Vagina (tissue), 2 donors: ENCODE measurements around the gene MYO7A. TPM values are rescaled to one million over a fixed set of nuclear protein-coding genes. Genes with fewer than 3 reads are reported as not detected.

Source experiments
- DNase-seq, 2 donors: peaks; one replicate each; pipeline ENCODE4 v3.0.0-alpha.2; 2017; ENCODE audit errors: extremely low spot score in 2 of 2
- H3K27ac ChIP-seq: fragments of 200-600 bp; sonication (generic); one replicate; pipeline ENCODE4 v1.5.1; 2019
- H3K27me3 ChIP-seq: fragments of 200-600 bp; sonication (generic); one replicate; pipeline ENCODE4 v1.5.1; 2019
- H3K36me3 ChIP-seq, 2 donors: fragments of 200-600 bp; sonication (generic); one replicate each; pipeline ENCODE4 v1.5.1; 2017 to 2019
- H3K4me1 ChIP-seq: fragments of 200-600 bp; sonication (generic); one replicate; pipeline ENCODE4 v1.5.1; 2019
- H3K4me3 ChIP-seq, 2 donors: fragments of 200-600 bp; sonication (generic); 1 replicate in 1 of 2; 2 replicates in 1 of 2; pipeline ENCODE4 v1.5.1; 2016 to 2019
- H3K9me3 ChIP-seq: fragments of 200-600 bp; sonication (generic); one replicate; pipeline ENCODE4 v1.5.1; 2019
- CTCF ChIP-seq, 3 experiments: fragments of 450-650 bp in 2 of 3; fragments of 200-600 bp in 1 of 3; sonication (generic) in 1 of 3; IDR thresholded peaks; one replicate each; pipeline ENCODE4 v1.5.1; 2017 to 2019; ENCODE audit warnings: antibody characterized with exemption in 3 of 3, mild to moderate bottlenecking in 2 of 3, moderate library complexity in 2 of 3
- POLR2A ChIP-seq, 2 donors: fragments of 450-650 bp; IDR thresholded peaks; one replicate each; pipeline ENCODE4 v1.6.1; 2017; ENCODE audit warnings: antibody characterized with exemption in 2 of 2, mild to moderate bottlenecking in 2 of 2, moderate library complexity in 2 of 2
- POLR2AphosphoS5 ChIP-seq, 2 donors: sonication (generic); formaldehyde crosslinking; IDR thresholded peaks; one replicate each; pipeline ENCODE4 v1.9.0; 2017; ENCODE audit warnings: antibody characterized with exemption in 2 of 2, mild to moderate bottlenecking in 2 of 2, low read depth in 1 of 2; ENCODE audit not compliant: insufficient read depth in 1 of 2
- intact Hi-C: fragments of 100-400 bp; cut with DNase I; formaldehyde crosslinking; loops from one replicate; pipeline ENCODE4 v1.15.1; 2023
- total RNA-seq: library from RNA; depleted of rRNA; stranded (reverse); fragments of >200 nt; gene quantifications from one replicate; pipeline ENCODE4 v1.2.3, GENCODE V29; 2016

MYO7A gene
- total RNA-seq, 1 donor from 2014 or later = 9.1 TPM

- Histone ChIP-seq H3K4me3 (no peak overlapping the region), H3K9me3 (no peaks in the 10 kb centered on the region), H3K27ac (no peak overlapping the region), H3K36me3 (no peaks in the 10 kb centered on the region), H3K27me3 (no peaks in the 10 kb centered on the region), H3K4me1 (peaks cover 21% of the 10 kb centered on the region)
- intact Hi-C loops = no loop called here
- TF ChIP-seq POLR2A (IDR thresholded peaks at IDR 0.05) (no peak), POLR2AphosphoS5 (IDR thresholded peaks at IDR 0.05; ENCODE audit: insufficient read depth in 1 of 2, low read depth in 1 of 2) (no peak), CTCF (IDR thresholded peaks at IDR 0.05) (no peak)
- no peak for DNase-seq
These were observed 9.4 kb downstream of the MYO7A start for GRCh38 chr11:77137421-77137820.

GRCh38 chr11:77138106-77138649 lies 10.1 kb downstream of the MYO7A start:
- Histone ChIP-seq H3K27ac (no peak overlapping the region), H3K4me3 (no peak overlapping the region), H3K36me3 (no peaks in the 10 kb centered on the region), H3K9me3 (no peaks in the 10 kb centered on the region), H3K27me3 (no peaks in the 10 kb centered on the region), H3K4me1 (peaks cover 21% of the 10 kb centered on the region)
- TF ChIP-seq CTCF (IDR thresholded peaks at IDR 0.05) (no peak), POLR2AphosphoS5 (IDR thresholded peaks at IDR 0.05; ENCODE audit: insufficient read depth in 1 of 2, low read depth in 1 of 2) (no peak), POLR2A (IDR thresholded peaks at IDR 0.05) (no peak)
- intact Hi-C loops = no loop called here
- no peak for DNase-seq

- no peak for DNase-seq
- Histone ChIP-seq H3K9me3 (no peaks in the 10 kb centered on the region), H3K27me3 (no peaks in the 10 kb centered on the region), H3K36me3 (no peaks in the 10 kb centered on the region), H3K4me3 (no peak overlapping the region), H3K27ac (no peak overlapping the region), H3K4me1 (peaks cover 21% of the 10 kb centered on the region)
- no peak for TF ChIP-seq POLR2A (IDR thresholded peaks at IDR 0.05)
- no peak for TF ChIP-seq CTCF (IDR thresholded peaks at IDR 0.05)
- TF ChIP-seq POLR2AphosphoS5 (IDR thresholded peaks at IDR 0.05; ENCODE audit: insufficient read depth in 1 of 2, low read depth in 1 of 2) = no peak
- intact Hi-C loops = no loop called here
These were observed 11.2 kb downstream of the MYO7A start for GRCh38 chr11:77139201-77139600.

GRCh38 chr11:77140231-77140851 lies 12.3 kb downstream of the MYO7A start:
- Histone ChIP-seq H3K27me3 (no peaks in the 10 kb centered on the region), H3K27ac (peak overlapping the region; percentile 60), H3K36me3 (no peaks in the 10 kb centered on the region), H3K9me3 (no peaks in the 10 kb centered on the region), H3K4me3 (no peak overlapping the region), H3K4me1 (peaks cover 21% of the 10 kb centered on the region)
- DNase-seq = no peak
- intact Hi-C loops = no loop called here
- TF ChIP-seq POLR2A (IDR thresholded peaks at IDR 0.05) (no peak), POLR2AphosphoS5 (IDR thresholded peaks at IDR 0.05; ENCODE audit: insufficient read depth in 1 of 2, low read depth in 1 of 2) (peak in 1 of 2 donors; percentile 47), CTCF (IDR thresholded peaks at IDR 0.05) (no peak)

- intact Hi-C loops = no loop called here
- no peak for DNase-seq
- Histone ChIP-seq H3K4me1 (peaks cover 21% of the 10 kb centered on the region), H3K27me3 (no peaks in the 10 kb centered on the region), H3K9me3 (no peaks in the 10 kb centered on the region), H3K36me3 (no peaks in the 10 kb centered on the region), H3K4me3 (no peak overlapping the region), H3K27ac (peak overlapping the region; percentile 60)
- TF ChIP-seq CTCF (IDR thresholded peaks at IDR 0.05) = no peak
- TF ChIP-seq POLR2AphosphoS5 (IDR thresholded peaks at IDR 0.05; ENCODE audit: insufficient read depth in 1 of 2, low read depth in 1 of 2) = no peak
These were observed 13.0 kb downstream of the MYO7A start for GRCh38 chr11:77141034-77141433.
